DND-41 (cell line): ENCODE results near the gene PIPOX.

ENCODE experiments used
- ATAC-seq: fragments of 200-7000 bp; cut with Tn5 transposase; 3 replicates; pipeline ENCODE4 v1.9.1; 2021; ENCODE audit warnings: low read depth; ENCODE audit not compliant: insufficient read depth
- DNase-seq: peaks from one replicate; pipeline ENCODE4 v3.0.0-alpha.2; 2020
- H2AFZ ChIP-seq: 2 replicates; pipeline ENCODE4 v1.6.0; 2012; ENCODE audit warnings: low read depth, low read length
- H3K27ac ChIP-seq: 2 replicates; pipeline ENCODE4 v1.5.1; 2012; ENCODE audit warnings: low read length, inconsistent platforms
- H3K27me3 ChIP-seq: fragments of 200-600 bp; sonication (generic); 2 replicates; pipeline ENCODE4 v1.6.0; 2012; ENCODE audit warnings: low read length, mild to moderate bottlenecking, inconsistent platforms; ENCODE audit not compliant: insufficient read depth, poor library complexity
- H3K36me3 ChIP-seq: 2 replicates; pipeline ENCODE4 v1.5.1; 2012; ENCODE audit warnings: low read length, inconsistent platforms; ENCODE audit not compliant: insufficient read depth
- H3K4me1 ChIP-seq: 2 replicates; pipeline ENCODE4 v1.5.1; 2012; ENCODE audit warnings: mild to moderate bottlenecking, low read length; ENCODE audit not compliant: insufficient read depth
- H3K4me2 ChIP-seq: 2 replicates; pipeline ENCODE4 v1.6.0; 2012; ENCODE audit warnings: mild to moderate bottlenecking, moderate library complexity, low read length, inconsistent platforms; ENCODE audit not compliant: insufficient read depth
- H3K4me3 ChIP-seq, 2 experiments: fragments of 200-600 bp in 1 of 2; shearing (Covaris generic) in 1 of 2; 2 replicates each; pipeline ENCODE4 v1.5.1; 2012 to 2016; ENCODE audit warnings: inconsistent platforms in 2 of 2, low read length in 2 of 2, mild to moderate bottlenecking in 2 of 2, low read depth in 1 of 2, moderate library complexity in 1 of 2
- H3K79me2 ChIP-seq: 2 replicates; pipeline ENCODE4 v1.6.0; 2012; ENCODE audit warnings: low read length, inconsistent platforms; ENCODE audit not compliant: insufficient read depth
- H3K9ac ChIP-seq: 2 replicates; pipeline ENCODE4 v1.6.0; 2012; ENCODE audit warnings: low read depth, mild to moderate bottlenecking, inconsistent platforms, low read length, moderate library complexity
- H3K9me3 ChIP-seq: 2 replicates; pipeline ENCODE4 v1.5.1; 2012; ENCODE audit warnings: low read length, moderate library complexity, mild to moderate bottlenecking, inconsistent platforms; ENCODE audit not compliant: insufficient read depth, severe bottlenecking
- H4K20me1 ChIP-seq: 2 replicates; pipeline ENCODE4 v1.6.0; 2012; ENCODE audit warnings: low read length; ENCODE audit not compliant: insufficient read depth
- CTCF ChIP-seq: IDR thresholded peaks from 2 replicates; pipeline ENCODE4 v1.5.1; 2012; ENCODE audit warnings: borderline replicate concordance, low read length, moderate library complexity, mild to moderate bottlenecking; ENCODE audit not compliant: poor library complexity, severe bottlenecking; ENCODE audit errors: extremely low read depth
- EZH2 ChIP-seq: IDR thresholded peaks from 3 replicates; pipeline ENCODE4 v1.6.1; 2012; ENCODE audit warnings: borderline replicate concordance, low read depth, mild to moderate bottlenecking, moderate library complexity, low read length, inconsistent platforms; ENCODE audit not compliant: severe bottlenecking

Gene PIPOX

GRCh38 chr17:29034510-29034909 lies 8.4 kb upstream of the PIPOX start:
- Histone ChIP-seq H2AFZ (no peak overlapping the region), H3K9me3 (peaks cover 7% of the 10 kb centered on the region), H3K27me3 (peaks cover 23% of the 10 kb centered on the region), H3K4me3 (no peak overlapping the region), H3K9ac (no peak overlapping the region), H3K27ac (no peak overlapping the region), H3K4me1 (no peaks in the 10 kb centered on the region), H3K79me2 (no peaks in the 10 kb centered on the region), H3K4me2 (no peak overlapping the region), H3K36me3 (no peaks in the 10 kb centered on the region), H4K20me1 (no peaks in the 10 kb centered on the region)
- TF ChIP-seq EZH2 = no peak
- no peak for TF ChIP-seq CTCF
- ATAC-seq = no peak
- no peak for DNase-seq

- no peak overlapping the region for H3K4me2 ChIP-seq
- peaks cover 23% of the 10 kb centered on the region for H3K27me3 ChIP-seq
- no peaks in the 10 kb centered on the region for H3K79me2 ChIP-seq
- peaks cover 7% of the 10 kb centered on the region for H3K9me3 ChIP-seq
- H4K20me1 ChIP-seq = no peaks in the 10 kb centered on the region
- H3K36me3 ChIP-seq = no peaks in the 10 kb centered on the region
- ATAC-seq (no peak), DNase-seq (no peak)
- H3K27ac ChIP-seq = no peak overlapping the region
- peak; percentile 24 for TF ChIP-seq CTCF
- no peak for TF ChIP-seq EZH2
- H2AFZ ChIP-seq = no peak overlapping the region
- H3K9ac ChIP-seq = no peak overlapping the region
- H3K4me3 ChIP-seq = no peak overlapping the region
- H3K4me1 ChIP-seq = no peaks in the 10 kb centered on the region
Observed at GRCh38 chr17:29036584-29036983, 6.4 kb upstream of the PIPOX start.

GRCh38 chr17:29037739-29038084 lies 5.2 kb upstream of the PIPOX start:
- Histone ChIP-seq H3K27me3 (peaks cover 18% of the 10 kb centered on the region), H3K4me1 (peaks cover 5% of the 10 kb centered on the region; the same call in 1 of the 2 replicates), H3K27ac (no peak overlapping the region), H3K36me3 (no peaks in the 10 kb centered on the region), H4K20me1 (no peaks in the 10 kb centered on the region), H2AFZ (no peak overlapping the region), H3K4me2 (no peak overlapping the region), H3K79me2 (no peaks in the 10 kb centered on the region), H3K4me3 (no peak overlapping the region), H3K9ac (no peak overlapping the region), H3K9me3 (peaks cover 7% of the 10 kb centered on the region)
- no peak for ATAC-seq
- no peak for TF ChIP-seq EZH2
- TF ChIP-seq CTCF = no peak
- DNase-seq = no peak
